Measurements from ENCODE around the gene CEMIP2. TPM values are rescaled to one million over a fixed set of nuclear protein-coding genes. Genes with fewer than 3 reads are reported as not detected.

The CEMIP2 gene
- total and polyA plus RNA-seq, 4 donors = 18.8 to 123 (median 38.6) TPM

DNA sequence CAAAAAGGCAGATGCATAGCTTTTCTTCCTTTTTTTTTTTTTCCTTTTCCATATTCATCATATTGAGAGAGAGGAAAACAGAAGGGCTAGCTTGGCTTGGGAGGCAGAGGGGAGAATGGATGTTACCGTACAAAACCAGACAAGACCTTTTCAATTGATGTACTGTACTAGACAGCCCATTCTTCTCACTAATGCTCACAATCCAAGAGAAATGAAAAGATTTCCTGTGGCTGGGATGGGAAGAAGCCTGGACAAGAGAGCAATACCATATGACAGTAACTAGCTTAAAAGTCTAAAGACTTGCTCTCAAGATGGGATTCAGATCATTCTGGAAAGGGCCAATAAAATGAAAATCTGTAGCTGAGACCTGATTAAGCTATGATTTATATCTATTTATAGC lies 3.4 kb downstream of the CEMIP2 start:
- peak overlapping the region; percentile 44 to 79 for H3K27ac ChIP-seq (ENCODE audit: low read depth in 1 of 2, low read length in 2 of 2)
- H3K27me3 ChIP-seq (ENCODE audit: control insufficient read depth in 4 of 4, insufficient read depth in 4 of 4, low read length in 3 of 4) = no peaks in the 10 kb centered on the region
- H3K9ac ChIP-seq (ENCODE audit: low read depth in 1 of 2, low read length in 2 of 2) = peak overlapping the region in 1 of 2 donors; percentile 19
- H3K4me3 ChIP-seq (ENCODE audit: low read depth in 1 of 3, low read length in 3 of 3) = peak overlapping the region in 1 of 3 donors; percentile 6
- H3K36me3 ChIP-seq (ENCODE audit: control insufficient read depth in 4 of 4, insufficient read depth in 3 of 4, low read depth in 1 of 4, low read length in 3 of 4) = no peaks in the 10 kb centered on the region
- no peak for DNase-seq (ENCODE audit: low spot score)
- TF ChIP-seq SP1 (IDR thresholded peaks at IDR 0.05) = no peak
- no peak for TF ChIP-seq FOXA1 (IDR thresholded peaks at IDR 0.05)
- TF ChIP-seq, protein P1, sequence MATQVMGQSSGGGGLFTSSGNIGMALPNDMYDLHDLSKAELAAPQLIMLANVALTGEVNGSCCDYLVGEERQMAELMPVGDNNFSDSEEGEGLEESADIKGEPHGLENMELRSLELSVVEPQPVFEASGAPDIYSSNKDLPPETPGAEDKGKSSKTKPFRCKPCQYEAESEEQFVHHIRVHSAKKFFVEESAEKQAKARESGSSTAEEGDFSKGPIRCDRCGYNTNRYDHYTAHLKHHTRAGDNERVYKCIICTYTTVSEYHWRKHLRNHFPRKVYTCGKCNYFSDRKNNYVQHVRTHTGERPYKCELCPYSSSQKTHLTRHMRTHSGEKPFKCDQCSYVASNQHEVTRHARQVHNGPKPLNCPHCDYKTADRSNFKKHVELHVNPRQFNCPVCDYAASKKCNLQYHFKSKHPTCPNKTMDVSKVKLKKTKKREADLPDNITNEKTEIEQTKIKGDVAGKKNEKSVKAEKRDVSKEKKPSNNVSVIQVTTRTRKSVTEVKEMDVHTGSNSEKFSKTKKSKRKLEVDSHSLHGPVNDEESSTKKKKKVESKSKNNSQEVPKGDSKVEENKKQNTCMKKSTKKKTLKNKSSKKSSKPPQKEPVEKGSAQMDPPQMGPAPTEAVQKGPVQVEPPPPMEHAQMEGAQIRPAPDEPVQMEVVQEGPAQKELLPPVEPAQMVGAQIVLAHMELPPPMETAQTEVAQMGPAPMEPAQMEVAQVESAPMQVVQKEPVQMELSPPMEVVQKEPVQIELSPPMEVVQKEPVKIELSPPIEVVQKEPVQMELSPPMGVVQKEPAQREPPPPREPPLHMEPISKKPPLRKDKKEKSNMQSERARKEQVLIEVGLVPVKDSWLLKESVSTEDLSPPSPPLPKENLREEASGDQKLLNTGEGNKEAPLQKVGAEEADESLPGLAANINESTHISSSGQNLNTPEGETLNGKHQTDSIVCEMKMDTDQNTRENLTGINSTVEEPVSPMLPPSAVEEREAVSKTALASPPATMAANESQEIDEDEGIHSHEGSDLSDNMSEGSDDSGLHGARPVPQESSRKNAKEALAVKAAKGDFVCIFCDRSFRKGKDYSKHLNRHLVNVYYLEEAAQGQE (IDR thresholded peaks at IDR 0.05) = no peak
- TF ChIP-seq, protein P2, sequence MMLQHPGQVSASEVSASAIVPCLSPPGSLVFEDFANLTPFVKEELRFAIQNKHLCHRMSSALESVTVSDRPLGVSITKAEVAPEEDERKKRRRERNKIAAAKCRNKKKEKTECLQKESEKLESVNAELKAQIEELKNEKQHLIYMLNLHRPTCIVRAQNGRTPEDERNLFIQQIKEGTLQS (IDR thresholded peaks at IDR 0.05) = no peak
- TF ChIP-seq, protein P3, sequence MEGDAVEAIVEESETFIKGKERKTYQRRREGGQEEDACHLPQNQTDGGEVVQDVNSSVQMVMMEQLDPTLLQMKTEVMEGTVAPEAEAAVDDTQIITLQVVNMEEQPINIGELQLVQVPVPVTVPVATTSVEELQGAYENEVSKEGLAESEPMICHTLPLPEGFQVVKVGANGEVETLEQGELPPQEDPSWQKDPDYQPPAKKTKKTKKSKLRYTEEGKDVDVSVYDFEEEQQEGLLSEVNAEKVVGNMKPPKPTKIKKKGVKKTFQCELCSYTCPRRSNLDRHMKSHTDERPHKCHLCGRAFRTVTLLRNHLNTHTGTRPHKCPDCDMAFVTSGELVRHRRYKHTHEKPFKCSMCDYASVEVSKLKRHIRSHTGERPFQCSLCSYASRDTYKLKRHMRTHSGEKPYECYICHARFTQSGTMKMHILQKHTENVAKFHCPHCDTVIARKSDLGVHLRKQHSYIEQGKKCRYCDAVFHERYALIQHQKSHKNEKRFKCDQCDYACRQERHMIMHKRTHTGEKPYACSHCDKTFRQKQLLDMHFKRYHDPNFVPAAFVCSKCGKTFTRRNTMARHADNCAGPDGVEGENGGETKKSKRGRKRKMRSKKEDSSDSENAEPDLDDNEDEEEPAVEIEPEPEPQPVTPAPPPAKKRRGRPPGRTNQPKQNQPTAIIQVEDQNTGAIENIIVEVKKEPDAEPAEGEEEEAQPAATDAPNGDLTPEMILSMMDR (IDR thresholded peaks at IDR 0.05; ENCODE audit: low read depth, low read length, missing input control) = no peak
- H3K4me1 ChIP-seq (ENCODE audit: control insufficient read depth in 4 of 4, insufficient read depth in 4 of 4, low read length in 3 of 4) = peaks cover 8 to 71% (median 59%) of the 10 kb centered on the region in 4 donors
- 60% methylated on average over 1 of the region's 1 CpG for WGBS
- no peaks in the 10 kb centered on the region for H3K9me3 ChIP-seq (ENCODE audit: control insufficient read depth in 4 of 4, low read length in 3 of 4)

DNA sequence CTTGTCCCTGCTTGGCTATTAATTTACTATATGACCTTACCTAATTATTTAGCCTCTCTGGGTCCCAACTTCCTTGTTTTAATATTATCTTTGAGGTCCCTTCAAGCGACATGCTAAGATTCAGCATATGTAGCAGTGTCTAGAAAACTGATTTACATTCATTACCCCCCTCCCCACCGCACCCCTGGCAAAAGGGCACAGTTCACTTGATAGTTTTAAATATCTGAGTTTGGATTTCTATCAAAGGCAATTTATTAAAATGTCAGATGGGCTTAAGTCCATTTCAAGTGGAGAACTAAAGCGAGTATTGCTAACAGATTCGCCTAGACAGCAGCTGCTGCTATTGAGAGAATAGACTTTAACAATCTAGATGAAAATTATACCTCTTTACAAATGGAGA lies 3.9 kb downstream of the CEMIP2 start:
- WGBS = 44% methylated on average over 4 of the region's 4 CpGs
- H3K4me1 ChIP-seq (ENCODE audit: control insufficient read depth in 4 of 4, insufficient read depth in 4 of 4, low read length in 3 of 4) = peaks cover 8 to 68% (median 56%) of the 10 kb centered on the region in 4 donors
- no peaks in the 10 kb centered on the region for H3K9me3 ChIP-seq (ENCODE audit: control insufficient read depth in 4 of 4, low read length in 3 of 4)
- no peaks in the 10 kb centered on the region for H3K27me3 ChIP-seq (ENCODE audit: control insufficient read depth in 4 of 4, insufficient read depth in 4 of 4, low read length in 3 of 4)
- H3K27ac ChIP-seq (ENCODE audit: low read depth in 1 of 2, low read length in 2 of 2) = peak overlapping the region; percentile 44 to 79
- H3K36me3 ChIP-seq (ENCODE audit: control insufficient read depth in 4 of 4, insufficient read depth in 3 of 4, low read depth in 1 of 4, low read length in 3 of 4) = no peaks in the 10 kb centered on the region
- peak overlapping the region in 1 of 2 donors; percentile 19 for H3K9ac ChIP-seq (ENCODE audit: low read depth in 1 of 2, low read length in 2 of 2)
- TF ChIP-seq FOXA1 (IDR thresholded peaks at IDR 0.05) = no peak
- no peak for TF ChIP-seq TAF1 (conservative IDR thresholded peaks at IDR 0.05)
- no peak for TF ChIP-seq RXRA (IDR thresholded peaks at IDR 0.05)
- TF ChIP-seq, protein P3 (IDR thresholded peaks at IDR 0.05; ENCODE audit: low read depth, low read length, missing input control) = no peak
- TF ChIP-seq RAD21 (IDR thresholded peaks at IDR 0.05) = no peak
- TF ChIP-seq HNF4A (conservative IDR thresholded peaks at IDR 0.05) = no peak
- no peak for TF ChIP-seq HNF4G (IDR thresholded peaks at IDR 0.05)
- TF ChIP-seq, protein P2 (IDR thresholded peaks at IDR 0.05) = no peak
- TF ChIP-seq, protein P4, sequence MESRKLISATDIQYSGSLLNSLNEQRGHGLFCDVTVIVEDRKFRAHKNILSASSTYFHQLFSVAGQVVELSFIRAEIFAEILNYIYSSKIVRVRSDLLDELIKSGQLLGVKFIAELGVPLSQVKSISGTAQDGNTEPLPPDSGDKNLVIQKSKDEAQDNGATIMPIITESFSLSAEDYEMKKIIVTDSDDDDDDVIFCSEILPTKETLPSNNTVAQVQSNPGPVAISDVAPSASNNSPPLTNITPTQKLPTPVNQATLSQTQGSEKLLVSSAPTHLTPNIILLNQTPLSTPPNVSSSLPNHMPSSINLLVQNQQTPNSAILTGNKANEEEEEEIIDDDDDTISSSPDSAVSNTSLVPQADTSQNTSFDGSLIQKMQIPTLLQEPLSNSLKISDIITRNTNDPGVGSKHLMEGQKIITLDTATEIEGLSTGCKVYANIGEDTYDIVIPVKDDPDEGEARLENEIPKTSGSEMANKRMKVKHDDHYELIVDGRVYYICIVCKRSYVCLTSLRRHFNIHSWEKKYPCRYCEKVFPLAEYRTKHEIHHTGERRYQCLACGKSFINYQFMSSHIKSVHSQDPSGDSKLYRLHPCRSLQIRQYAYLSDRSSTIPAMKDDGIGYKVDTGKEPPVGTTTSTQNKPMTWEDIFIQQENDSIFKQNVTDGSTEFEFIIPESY (IDR thresholded peaks at IDR 0.05) = no peak
- TF ChIP-seq, protein P5, sequence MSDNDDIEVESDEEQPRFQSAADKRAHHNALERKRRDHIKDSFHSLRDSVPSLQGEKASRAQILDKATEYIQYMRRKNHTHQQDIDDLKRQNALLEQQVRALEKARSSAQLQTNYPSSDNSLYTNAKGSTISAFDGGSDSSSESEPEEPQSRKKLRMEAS (IDR thresholded peaks at IDR 0.05) = no peak
- TF ChIP-seq, protein P1 (IDR thresholded peaks at IDR 0.05) = no peak
- TF ChIP-seq SP1 (IDR thresholded peaks at IDR 0.05) = no peak
- TF ChIP-seq NR2F2 (IDR thresholded peaks at IDR 0.05) = no peak
- no peak for TF ChIP-seq EGR1 (IDR thresholded peaks at IDR 0.05; ENCODE audit: low read depth in 2 of 2)
- TF ChIP-seq JUND (IDR thresholded peaks at IDR 0.05) = no peak
- no peak for TF ChIP-seq FOXA2 (IDR thresholded peaks at IDR 0.05)
- no peak for TF ChIP-seq GABPA (IDR thresholded peaks at IDR 0.05 in 1 of 2, conservative IDR thresholded peaks at IDR 0.05 in 1 of 2)
- TF ChIP-seq YY1 (IDR thresholded peaks at IDR 0.05) = no peak
- DNase-seq (ENCODE audit: low spot score) = no peak
- no peak overlapping the region for H3K4me3 ChIP-seq (ENCODE audit: low read depth in 1 of 3, low read length in 3 of 3)

Measured in liver (tissue), 9 donors.